GM18502 (cell line): ENCODE results near the gene LTBP2.

Source experiments
- ATAC-seq: cut with Tn5 transposase; IDR thresholded peaks from one replicate; pipeline ENCODE4 v1.9.1; 2021; ENCODE audit warnings: mild to moderate bottlenecking; ENCODE audit not compliant: unreplicated experiment, poor library complexity

The LTBP2 gene

GRCh38 chr14:74575507-74575906 lies 36.5 kb downstream of the LTBP2 start:
- ATAC-seq: no peak

GRCh38 chr14:74574706-74575105 lies 37.3 kb downstream of the LTBP2 start:
- no peak for ATAC-seq

GRCh38 chr14:74574090-74574433 lies 38.0 kb downstream of the LTBP2 start:
- ATAC-seq: no peak

GRCh38 chr14:74573421-74574089 lies 38.5 kb downstream of the LTBP2 start:
- no peak for ATAC-seq

- ATAC-seq: no peak
These were observed 39.2 kb downstream of the LTBP2 start for GRCh38 chr14:74572726-74573301.

GRCh38 chr14:74571901-74572725 lies 39.9 kb downstream of the LTBP2 start:
- ATAC-seq: no peak

GRCh38 chr14:74571441-74571841 lies 40.6 kb downstream of the LTBP2 start:
- ATAC-seq: no peak

GRCh38 chr14:74570696-74571095 lies 41.3 kb downstream of the LTBP2 start:
- no peak for ATAC-seq

- ATAC-seq: no peak
These were observed 42.0 kb downstream of the LTBP2 start for GRCh38 chr14:74569806-74570591.

- ATAC-seq: no peak
These were observed 42.6 kb downstream of the LTBP2 start for GRCh38 chr14:74569387-74569786.

GRCh38 chr14:74568911-74569310 lies 43.1 kb downstream of the LTBP2 start:
- no peak for ATAC-seq

GRCh38 chr14:74568380-74568649 lies 43.7 kb downstream of the LTBP2 start:
- ATAC-seq: no peak

- ATAC-seq: no peak
These were observed 44.2 kb downstream of the LTBP2 start for GRCh38 chr14:74567646-74568379.

GRCh38 chr14:74567219-74567618 lies 44.8 kb downstream of the LTBP2 start:
- ATAC-seq: no peak

- no peak for ATAC-seq
These were observed 45.6 kb downstream of the LTBP2 start for GRCh38 chr14:74566174-74567141.

- ATAC-seq: no peak
These were observed 48.4 kb downstream of the LTBP2 start for GRCh38 chr14:74563586-74564159.

- no peak for ATAC-seq
These were observed 48.8 kb downstream of the LTBP2 start for GRCh38 chr14:74563233-74563585.

GRCh38 chr14:74562515-74563232 lies 49.4 kb downstream of the LTBP2 start:
- ATAC-seq: no peak
